GM19467 (cell line): ENCODE results near the gene GSG1L.

Experiments
- ATAC-seq: cut with Tn5 transposase; IDR thresholded peaks from one replicate; pipeline ENCODE4 v1.9.1; 2021; ENCODE audit warnings: mild to moderate bottlenecking, moderate library complexity; ENCODE audit not compliant: unreplicated experiment

Gene GSG1L

DNA sequence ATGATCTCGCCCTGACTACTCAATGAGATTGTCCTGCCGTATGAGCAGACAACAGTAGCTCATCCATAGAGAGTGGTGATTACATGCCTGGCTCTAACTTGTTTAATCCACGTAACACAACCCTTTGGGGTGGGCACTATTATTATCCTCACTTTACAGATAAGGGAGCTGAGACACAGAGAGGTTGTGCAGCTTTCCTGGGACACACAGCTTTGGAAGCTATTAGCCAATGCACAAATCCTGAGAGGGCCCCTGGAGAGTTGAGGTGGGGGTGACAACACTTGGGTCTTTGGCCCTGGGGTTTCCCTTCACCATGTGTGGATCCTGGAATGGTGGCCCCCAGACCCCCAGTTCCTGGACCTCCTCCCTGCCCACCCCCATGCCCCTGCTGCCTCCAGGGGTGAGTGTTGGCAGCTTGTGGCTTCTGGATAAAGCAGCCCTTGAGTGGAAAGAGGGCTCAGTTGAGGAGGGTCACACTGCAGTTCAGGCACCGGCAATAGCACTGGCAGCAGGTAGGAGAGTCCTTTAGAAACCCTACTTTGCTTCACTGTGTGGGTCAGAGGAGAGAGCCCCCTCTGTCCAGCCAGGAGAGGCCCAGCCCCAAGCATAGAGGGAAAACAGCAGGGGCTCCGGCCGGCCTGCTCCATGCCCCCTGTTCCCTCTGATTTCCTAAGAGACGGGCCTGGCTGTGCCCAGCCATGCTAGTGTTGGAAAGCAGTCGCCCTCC, 282.9 kb downstream of the GSG1L start:
- no peak for ATAC-seq

DNA sequence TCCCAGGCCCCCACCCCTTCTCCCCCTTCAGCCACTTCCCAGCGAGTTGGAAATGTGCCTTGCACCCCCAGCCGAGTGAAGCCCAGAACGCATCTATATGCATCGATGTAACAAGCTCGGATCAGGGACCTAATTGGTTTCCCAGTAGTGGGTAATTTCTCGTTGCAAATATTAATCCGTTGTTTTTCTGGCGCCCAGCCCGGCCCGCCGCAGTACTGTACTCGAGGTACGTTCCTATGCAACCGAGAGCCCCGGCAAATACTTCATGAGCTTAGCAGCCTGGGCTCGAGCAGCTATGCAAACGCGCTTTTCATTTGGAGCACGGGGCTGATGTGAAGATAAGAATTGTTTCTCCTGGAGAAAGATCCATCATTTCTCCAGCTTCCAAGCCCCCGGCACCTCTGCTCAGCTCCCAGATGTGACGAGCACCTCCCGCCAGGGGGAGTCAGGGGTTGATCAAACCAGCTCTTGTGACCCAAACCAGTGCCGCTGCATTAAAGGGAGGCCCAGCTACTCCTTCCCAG, 283.8 kb downstream of the GSG1L start:
- ATAC-seq = no peak

DNA sequence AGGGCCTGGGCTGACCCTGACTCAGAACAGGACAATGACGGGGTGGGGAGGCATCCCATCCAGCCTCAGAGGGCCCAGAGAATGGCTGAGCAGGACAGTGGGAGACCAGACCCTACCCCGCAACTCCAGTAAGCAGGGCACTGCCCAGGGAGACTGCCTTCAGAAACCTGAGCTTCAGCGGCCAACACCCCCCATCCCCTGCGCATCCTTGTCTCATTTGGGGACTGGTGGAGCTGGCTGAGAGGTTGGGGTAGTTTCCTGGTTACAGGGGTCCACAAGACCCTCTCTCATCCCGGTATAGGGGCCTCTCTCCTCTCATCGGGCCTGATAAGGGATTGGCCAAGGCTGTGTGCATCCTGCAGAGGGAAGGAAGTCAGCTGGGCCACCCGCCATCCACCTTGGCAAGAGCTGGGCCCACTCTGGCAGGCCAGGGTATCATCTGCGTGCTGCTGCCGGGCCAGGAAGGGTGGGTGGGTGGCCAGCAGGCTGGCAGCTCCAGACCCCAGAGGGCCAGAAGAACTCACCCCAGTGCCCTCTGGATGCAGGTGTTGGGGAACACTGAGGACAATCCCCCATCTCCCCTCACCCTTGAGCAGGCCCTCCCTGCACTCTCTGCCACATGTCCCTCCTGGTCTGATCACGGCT, 284.5 kb downstream of the GSG1L start:
- ATAC-seq = no peak

DNA sequence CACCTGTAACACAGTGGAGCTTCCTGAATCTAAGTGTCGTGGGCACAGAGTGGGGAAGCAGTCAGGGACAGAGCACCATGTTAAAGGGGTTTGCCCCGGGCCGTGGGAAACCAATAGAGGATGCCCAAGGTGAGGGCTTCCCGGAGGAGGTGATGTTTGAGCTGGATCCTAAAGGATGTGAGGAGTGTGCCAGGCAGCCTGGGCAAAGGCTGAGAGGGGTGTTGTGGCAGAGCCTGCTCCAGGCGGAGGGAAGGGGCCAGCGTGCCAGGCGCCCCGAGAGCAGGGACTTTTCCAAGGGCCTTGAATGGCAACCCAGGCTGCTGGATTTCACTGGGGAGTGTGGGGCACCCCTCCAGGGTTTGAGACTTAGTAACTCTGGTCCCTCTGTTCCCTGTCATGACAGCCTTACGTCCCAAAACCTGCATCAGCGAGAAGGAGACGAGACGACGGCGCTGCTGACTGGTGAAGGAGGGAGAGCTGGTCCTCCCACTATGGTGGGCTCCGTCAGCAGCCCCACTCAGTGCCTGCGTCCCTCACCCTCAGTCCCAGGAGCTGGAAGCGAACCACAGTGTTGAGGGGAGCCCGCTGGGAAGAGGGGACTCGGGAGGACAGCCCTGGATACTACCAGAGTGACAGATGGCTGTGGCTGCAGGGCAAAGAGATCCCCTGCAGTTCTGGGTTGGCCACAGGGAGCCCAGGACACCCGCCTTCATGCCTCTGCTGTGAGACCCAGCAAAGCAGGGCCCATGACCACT, 285.2 kb downstream of the GSG1L start:
- no peak for ATAC-seq

DNA sequence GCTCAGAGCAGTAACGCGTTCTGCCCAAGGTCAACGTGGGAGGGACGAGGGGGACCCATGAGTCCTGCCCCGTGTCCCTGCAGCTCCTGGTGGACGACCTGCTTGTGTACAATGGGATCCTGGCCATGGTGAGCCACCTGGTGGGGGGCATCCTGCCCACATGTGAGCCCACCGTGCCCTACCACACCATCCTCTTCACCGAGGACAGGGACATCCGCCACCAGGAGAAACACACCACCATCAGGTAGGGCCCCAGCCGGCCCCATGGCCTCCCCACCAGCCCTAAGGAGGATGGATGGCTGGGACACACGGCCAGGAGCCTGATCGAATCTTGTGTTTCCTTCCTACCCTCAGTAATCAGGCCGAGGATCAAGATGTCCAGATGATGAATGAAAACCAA, 286.0 kb downstream of the GSG1L start:
- no peak for ATAC-seq

DNA sequence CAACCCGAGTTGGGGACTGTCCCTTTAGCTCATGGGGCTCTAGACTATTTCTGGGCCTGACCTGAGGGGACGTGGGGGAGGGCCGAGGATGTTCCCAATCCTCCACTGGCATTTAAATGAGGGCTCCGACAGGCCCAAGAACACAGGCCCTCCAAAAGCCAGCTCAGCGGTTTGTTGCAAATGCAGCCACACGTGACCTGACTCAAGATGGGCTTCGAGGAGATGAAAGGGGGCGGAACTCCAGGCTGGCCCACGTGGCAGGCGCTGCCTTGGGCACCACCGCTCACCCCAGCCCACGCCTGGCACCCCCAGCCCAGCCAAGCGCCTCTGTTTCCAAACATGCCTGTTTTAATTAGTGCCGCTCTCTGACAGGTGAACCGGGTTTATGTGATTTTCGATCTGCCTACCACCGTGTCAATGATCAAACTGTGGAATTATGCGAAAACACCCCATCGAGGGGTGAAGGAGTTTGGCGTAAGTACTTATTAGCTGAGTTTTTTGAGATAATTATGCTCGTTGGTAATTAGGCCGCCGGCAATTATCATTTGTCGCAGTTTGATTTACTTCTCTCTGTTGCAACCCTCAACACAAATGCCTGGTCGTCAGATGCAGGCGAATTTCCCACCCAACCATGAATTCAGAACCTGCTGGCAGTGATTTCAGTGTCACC, 286.8 kb downstream of the GSG1L start:
- ATAC-seq = no peak

DNA sequence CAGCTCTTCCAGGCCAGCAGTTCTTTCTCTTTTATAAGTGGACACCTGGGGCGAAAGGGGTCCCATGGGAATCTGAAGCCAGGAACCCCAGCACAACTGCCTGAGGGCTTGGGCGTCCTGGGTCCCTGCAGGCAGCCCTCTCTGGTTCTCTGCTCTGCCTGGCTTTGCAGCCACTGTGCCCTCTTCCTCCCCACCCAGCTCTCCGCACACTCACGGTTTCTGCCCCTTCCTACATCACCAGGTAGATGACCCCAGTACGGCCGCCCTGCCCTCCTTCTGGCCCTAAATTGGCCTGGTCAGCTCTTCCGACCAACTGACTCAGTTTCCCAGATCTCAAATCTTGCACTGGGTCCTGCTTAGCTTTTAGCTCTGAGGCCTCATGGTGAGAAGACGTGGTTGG, 288.3 kb downstream of the GSG1L start:
- ATAC-seq = no peak

DNA sequence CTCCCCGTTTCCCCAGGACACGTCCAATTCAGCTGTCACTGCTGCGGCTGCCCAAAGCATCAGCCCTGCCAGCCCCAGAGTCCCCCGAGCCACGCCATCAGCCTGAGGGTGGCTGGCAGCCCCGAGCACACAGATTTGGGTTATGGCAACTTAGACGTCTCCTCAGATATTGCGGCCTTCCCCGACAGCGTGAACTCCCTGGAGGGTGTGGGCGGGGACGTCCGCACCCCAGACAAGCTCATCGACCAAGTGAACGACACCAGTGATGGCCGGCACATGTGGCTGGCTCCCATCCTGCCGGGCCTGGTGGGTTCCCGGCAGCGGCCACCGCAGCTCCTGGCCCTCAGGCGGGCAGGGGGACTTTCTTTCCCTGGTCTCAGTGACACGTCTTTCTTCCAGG, 288.7 kb downstream of the GSG1L start:
- no peak for ATAC-seq

DNA sequence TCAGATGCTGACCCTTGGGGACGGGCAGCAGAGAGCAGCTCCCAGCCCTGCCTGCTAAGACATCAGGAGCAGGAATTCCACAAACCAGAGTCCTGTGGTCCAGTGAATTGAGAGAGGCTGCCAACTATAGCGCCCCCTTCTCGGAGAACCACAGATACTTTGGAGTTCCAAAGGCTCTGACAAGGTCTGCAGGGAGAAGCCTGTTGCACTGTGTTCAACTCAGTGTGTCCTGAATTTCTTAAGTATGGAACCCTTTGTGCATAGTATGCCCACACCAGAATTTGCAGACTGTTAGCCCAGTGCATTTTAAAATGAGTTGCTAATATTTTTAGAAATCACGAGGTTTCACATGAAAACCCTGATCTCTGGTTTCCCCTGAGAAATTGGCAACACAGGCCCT, 290.2 kb downstream of the GSG1L start:
- ATAC-seq = no peak

DNA sequence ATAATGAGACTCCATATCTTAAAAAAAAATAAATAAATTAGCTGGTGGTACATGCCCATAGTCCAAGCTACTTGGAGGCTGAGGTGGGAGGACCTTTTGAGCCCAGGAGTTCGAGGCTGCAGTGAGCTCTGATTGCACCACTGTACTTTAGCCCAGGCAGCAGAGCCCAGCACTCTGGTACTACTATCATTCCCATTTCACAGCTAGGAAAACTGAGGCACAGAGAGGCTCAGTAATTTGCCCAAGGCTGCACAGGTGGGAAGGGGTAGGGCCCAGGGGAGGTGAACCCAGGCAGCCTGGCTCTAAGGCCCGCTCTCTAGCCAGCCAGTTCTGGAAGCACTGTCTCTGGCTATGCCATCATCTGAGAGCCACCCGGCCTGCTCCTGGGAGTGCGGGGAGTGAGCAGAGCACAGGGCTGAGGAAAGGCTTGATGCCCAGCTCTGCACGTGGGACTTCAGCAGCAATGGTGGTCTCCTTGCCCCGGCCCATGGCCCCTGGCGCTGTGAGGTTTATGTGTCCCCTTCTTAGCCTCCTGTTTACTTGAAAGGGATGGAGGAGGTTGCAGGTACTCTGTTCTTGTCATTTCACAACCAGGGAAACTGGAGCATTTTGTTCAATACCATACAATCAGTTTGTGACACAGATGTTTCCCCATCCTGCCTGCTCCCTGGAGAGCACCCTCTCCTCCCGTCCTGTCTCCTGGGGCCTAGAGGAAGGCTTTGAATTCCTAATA, 291.3 kb downstream of the GSG1L start:
- no peak for ATAC-seq

DNA sequence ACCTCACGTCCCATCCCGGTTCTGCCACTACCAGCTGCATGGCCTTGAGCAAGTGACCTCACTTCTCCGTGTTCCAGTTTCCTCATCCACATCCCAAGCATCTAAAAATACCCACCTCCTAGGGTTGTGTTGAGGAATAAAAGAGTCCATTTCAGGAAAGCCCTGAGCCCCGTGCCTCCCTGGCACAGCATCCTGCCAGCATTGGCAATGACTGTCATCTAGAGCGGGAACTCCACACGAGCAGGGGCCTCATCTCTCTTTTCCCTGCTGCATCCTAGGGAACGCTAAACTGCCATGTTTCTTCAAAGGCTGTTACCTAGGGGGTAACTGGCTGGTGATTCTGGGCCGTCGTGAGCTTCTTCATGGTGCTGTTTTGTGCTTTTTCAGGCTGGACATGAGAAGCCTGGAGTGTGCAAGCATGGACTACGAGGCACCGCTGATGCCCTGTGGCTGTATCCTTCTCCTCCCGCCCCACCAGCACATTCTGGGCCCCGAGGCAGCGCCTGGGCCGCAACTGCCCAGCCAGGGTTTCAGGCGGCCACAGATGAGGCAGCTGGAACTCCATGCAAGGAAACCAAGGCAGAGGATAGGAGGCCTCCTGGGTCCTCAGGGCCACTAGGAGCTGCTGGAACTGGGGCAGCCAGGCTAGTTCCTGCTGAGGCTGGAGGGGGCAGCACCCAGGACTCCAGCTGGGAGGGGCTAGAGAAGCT, 292.2 kb downstream of the GSG1L start:
- ATAC-seq = no peak

DNA sequence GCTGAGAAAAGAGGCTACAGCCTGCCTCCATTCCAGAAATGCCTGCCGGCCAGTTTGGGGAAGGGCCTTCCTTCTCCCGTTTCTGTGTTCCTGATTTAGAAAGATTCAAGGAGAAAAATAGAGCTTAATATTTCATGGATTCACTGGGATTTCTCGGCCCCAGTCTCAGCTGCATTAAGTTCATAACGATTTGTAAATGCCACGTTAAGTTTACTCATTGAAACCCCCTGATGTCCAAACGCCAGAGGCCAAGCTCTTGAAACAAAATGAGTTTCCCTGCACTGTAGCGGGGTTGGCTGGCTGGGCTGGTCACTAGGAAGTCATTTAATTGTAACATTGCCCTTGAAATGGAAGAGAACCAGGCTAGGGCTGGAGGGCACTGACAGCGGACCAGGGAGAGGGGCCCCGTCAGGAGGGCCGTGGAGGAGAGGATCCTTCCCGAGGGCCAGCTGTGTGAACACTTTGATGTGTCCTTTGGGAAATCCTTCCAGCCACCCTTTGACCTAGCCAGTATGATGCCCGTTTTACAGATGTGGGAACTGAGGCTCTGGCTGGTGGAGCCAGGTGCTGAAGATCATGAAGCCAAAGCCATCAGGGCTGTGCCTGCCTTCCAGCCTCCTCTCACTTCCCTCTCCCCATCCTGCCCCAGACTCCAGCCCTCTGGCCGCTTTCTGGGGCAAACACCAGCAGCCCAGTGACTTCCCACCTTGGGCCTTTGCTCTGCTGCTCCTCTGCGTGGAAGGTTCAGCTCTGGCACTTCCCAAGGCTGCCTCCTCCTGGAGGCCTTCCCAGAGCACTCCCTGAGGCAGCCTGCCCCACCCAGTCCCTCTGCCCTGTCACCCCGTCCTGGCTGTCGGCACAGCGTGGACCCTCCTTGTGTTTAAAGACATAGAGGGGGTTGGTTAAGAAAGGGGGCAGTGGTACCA, 293.0 kb downstream of the GSG1L start:
- no peak for ATAC-seq

DNA sequence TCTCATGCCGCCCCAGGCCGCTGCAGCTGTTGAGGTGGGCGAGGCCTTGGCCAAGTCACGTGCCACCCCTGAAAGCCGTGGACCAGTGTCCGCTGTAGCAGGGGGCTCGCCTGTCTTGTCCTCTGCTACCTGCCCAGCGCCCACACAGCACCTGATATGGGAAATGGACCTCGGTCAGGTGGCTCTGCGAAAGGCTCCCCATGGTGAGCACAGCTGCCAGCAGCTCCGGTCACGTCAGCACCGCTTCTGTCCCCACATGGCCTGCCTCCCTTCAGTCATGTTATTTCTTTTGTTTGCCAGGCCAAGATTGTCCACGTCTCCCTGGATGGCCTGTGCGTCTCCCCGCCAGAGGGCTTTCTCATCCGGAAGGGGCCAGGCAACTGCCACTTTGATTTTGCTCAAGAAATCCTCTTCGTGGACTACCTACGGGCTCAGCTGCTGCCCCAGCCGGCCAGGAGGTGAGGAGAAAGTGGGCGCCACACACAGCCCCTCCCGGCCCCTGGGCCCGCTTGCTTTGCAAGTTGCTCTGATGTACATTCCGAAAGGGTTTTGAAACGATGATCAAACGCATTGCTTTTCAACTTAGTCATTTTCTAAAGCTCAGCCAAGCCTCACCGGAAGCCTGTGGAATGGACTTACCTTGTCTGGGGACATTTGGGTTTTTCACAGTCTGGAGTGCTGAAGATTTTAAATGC, 293.8 kb downstream of the GSG1L start:
- ATAC-seq = no peak

DNA sequence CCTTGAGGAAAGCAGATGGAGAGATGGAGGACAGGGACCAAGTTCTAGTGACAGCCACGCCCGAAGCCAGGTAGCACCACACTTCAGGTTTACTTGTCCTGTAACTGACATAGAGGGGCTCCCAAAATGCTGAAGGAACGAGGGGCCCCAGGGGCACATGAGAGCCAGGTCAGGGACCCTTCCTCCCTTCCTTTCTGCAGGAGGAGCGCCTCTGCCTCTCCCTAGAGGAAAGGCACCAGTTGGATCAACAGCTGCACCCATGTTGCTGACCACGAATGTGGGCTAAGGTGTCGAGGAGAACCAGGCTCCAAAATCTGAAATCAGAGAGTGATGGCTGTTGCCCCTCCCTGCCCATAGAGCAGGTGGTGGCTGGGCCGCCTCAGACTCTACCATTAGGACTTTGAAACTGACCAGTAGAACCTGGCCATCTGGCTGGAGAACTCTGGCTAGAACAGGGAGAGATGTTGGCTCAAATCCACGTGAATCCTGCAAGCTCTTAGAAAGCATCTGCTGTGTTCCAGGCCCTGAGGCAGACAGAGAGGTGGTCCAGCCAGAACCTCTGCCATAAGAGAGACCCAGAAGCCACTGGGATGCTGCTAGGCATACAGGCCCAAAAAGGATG, 294.8 kb downstream of the GSG1L start:
- ATAC-seq = no peak

DNA sequence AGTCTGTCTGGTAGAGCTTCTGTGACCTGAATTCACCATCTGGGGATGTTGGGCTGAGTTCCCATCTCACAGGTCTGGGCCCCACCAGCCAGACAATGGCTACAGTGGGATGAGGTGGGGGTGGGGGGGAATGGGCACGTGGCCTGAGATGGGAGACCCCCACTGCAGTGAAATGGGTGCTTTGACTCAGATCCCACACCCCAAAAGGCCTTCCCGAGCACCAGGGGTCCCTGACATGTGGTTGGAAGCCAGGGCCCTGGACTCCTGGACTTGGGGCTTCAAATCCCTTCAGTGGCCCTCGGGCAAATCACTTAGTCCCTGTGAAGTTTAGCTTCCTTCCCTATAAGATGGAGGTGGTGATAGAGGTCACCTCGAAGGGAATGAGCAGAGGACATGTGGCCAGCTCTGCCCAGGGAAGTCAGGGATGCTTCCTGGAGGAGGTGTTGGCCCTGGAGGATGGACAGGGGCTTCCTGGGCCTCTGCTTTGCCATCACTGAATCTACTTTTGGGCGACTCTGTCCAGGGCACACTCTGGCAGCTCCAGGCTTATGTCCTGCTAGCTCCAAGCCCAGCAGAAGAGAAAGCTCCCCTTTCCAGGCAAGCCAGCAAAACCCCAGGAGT, 295.4 kb downstream of the GSG1L start:
- ATAC-seq = no peak

DNA sequence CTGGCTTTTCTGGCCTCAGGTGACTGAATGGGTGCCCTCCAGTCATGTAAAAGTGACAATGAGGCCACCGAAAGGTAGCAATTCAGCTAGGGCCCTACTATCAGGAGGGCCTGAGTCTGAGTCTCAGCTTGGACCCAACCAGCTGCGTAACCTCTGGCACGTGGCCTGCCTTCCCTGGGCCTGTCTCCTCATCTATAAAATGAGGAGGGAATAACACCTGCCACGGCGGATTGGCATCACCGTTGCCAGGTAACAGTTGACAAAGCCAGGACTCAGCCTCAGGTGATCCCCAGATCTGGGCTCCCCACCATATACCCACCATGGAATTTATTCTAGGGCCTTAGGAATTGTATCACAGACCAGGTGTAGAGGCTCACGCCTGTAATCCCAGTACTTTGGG, 296.4 kb downstream of the GSG1L start:
- ATAC-seq = no peak

DNA sequence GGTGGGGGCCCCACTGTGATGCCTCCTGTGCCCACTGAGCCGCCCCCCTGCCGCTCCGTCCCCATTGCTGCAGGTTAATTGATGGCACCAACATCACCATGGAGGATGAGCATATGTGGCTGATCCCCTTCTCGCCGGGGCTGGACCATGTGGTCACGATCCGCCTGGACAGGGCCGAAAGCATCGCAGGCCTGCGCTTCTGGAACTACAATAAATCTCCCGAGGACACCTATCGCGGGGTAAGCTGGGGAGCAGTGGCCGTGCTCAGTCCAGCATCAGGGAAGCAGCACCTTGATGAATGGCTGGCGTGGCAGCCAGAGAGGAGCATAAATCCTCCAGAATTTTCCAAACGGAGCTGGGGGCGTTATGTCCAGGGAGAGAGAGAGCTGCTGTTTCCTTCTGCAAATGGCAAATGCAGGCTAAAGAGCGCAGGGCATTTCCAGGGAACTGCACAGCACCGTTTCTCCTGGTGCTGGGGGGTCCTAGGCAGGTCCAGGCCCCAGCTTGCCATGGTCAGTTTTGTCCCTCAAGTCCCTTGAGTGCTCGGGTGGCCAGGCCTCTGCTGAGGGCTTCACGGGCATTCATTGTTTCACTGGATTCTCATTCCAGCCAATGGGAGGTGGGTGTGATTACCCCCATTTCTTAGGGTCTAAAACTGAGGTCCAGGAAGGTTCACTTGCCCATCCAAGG, 297.1 kb downstream of the GSG1L start:
- ATAC-seq = no peak
